D721Med (cell line): ENCODE measurements around the gene RPRD1B.

Experiments
- DNase-seq: peaks from one replicate; pipeline ENCODE4 v3.0.0; 2011; ENCODE audit warnings: low spot score; ENCODE audit not compliant: insufficient read length
- FAIRE-seq: peaks from 2 replicates; lab custom pipeline; 2011; peaks lifted over from hg19 to GRCh38; lab: Jason Lieb, UNC
- CTCF ChIP-seq: IDR thresholded peaks from 2 replicates; pipeline ENCODE4 v1.5.1; 2012; ENCODE audit warnings: mild to moderate bottlenecking, control low read depth; ENCODE audit not compliant: insufficient read depth; ENCODE audit errors: missing control alignments

Gene RPRD1B

GRCh38 chr20:38055294-38055693, 21.7 kb downstream of the RPRD1B start:
- no peak for DNase-seq
- FAIRE-seq: no peak
- TF ChIP-seq CTCF: no peak

- no peak for TF ChIP-seq CTCF
- FAIRE-seq (no peak), DNase-seq (no peak)
Observed at GRCh38 chr20:38055848-38056247, 22.3 kb downstream of the RPRD1B start.

GRCh38 chr20:38057351-38057972, 23.9 kb downstream of the RPRD1B start:
- FAIRE-seq (no peak), DNase-seq (no peak)
- TF ChIP-seq CTCF: peak; percentile 74

- no peak for DNase-seq
- no peak for TF ChIP-seq CTCF
- no peak for FAIRE-seq
Observed at GRCh38 chr20:38059832-38060231, 26.3 kb downstream of the RPRD1B start.

- DNase-seq: no peak
- TF ChIP-seq CTCF: no peak
- FAIRE-seq: no peak
Observed at GRCh38 chr20:38060536-38060935, 27.0 kb downstream of the RPRD1B start.

- FAIRE-seq: no peak
- no peak for DNase-seq
- no peak for TF ChIP-seq CTCF
Observed at GRCh38 chr20:38061109-38061508, 27.6 kb downstream of the RPRD1B start.

GRCh38 chr20:38062890-38063289, 29.3 kb downstream of the RPRD1B start:
- DNase-seq (no peak), FAIRE-seq (no peak)
- no peak for TF ChIP-seq CTCF
